ENCODE results near the gene VANGL1. TPM values are rescaled to one million over a fixed set of nuclear protein-coding genes. Genes with fewer than 3 reads are reported as not detected.
A peak's percentile ranks its signal among the peaks of the same experiment; 100 is the strongest.

VANGL1 gene
- total RNA-seq, 1 experiment from 2014 or later = 10.5 TPM

DNA sequence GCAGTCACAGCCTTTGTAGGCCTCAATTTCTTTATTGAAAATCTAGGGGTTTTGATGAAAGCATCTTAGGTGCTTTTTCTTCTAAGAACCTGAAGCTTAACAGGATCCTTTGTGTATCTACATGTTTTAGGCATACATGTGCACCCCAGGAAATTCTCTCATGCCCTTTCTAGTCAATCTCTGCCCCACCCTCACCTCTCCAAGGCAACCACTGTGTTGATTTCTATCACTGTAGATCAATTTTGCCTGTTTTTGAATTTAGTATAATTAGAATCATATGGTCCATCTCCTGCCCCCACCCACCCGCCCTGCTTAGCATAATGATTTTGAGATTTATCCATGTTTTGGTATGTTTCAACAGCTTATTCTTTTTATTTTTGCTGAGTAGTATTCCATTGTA is 19.4 kb downstream of the VANGL1 start:
- Mint-ChIP-seq H3K4me1 (ENCODE audit: insufficient read depth, unreplicated experiment) (peaks cover 9% of the 10 kb centered on the region), H3K9me3 (ENCODE audit: unreplicated experiment) (no peaks in the 10 kb centered on the region), H3K36me3 (ENCODE audit: insufficient read depth, unreplicated experiment) (peaks cover 30% of the 10 kb centered on the region), H3K27me3 (ENCODE audit: insufficient read depth, unreplicated experiment) (no peaks in the 10 kb centered on the region), H3K27ac (ENCODE audit: low read depth, unreplicated experiment) (peak overlapping the region; percentile 23), H3K4me3 (ENCODE audit: unreplicated experiment) (no peak overlapping the region)
- ChIA-PET POLR2A (interaction anchor here (1.2 to 2.6 kb wide), 2 partner anchors 16 to 18 kb away, joined by 4 to 7 read pairs; no protein-coding TSS in a partner anchor), CTCF (no interaction called here)
- no peak for TF ChIP-seq CTCF (IDR thresholded peaks at IDR 0.05; ENCODE audit: unreplicated experiment)
- no peak for DNase-seq (ENCODE audit: unreplicated experiment)
- no TSS peak for BruUV-seq (replicated peaks)
- intact Hi-C loops (cut with micrococcal nuclease) = no loop called here

DNA sequence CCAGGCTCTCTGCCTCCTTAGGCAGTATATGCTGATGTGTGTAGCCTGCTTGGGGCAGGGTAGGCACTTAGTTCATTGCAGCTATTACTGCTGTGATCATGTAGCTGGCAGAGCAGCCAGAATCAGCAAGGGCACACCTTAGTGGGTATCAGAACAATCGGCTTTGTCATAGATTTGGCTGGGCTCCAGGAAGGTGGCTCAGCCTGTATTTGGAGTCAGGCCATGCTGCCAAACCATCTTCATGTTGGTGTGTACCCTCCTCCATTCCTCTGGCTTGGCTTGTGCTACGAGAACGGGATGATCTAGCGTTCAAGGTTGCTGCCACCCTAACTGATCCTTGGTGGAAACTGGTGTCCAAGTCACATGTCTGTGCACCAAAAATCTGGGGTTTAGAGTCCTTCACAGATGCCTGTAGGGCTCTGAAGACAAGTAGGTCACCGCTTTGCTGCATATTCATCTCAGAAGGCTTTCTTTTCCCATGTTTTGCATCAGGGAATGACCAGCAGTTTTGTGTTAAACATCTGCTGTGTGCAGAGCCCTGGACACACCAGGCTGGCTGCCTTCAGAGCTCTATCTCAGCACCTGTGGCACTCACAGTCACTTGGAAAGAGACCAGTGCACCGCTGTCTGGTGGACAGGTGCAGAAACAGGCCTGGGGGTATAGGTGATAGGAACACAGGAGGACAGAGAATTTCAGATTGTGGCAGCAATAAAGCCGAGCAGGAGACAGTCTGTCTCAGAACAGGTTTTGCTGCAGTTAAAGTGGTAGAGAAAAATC is 23.7 kb downstream of the VANGL1 start:
- Mint-ChIP-seq H3K27ac (ENCODE audit: low read depth, unreplicated experiment) (no peak overlapping the region), H3K27me3 (ENCODE audit: insufficient read depth, unreplicated experiment) (no peaks in the 10 kb centered on the region), H3K9me3 (ENCODE audit: unreplicated experiment) (peaks cover 8% of the 10 kb centered on the region), H3K4me3 (ENCODE audit: unreplicated experiment) (no peak overlapping the region), H3K36me3 (ENCODE audit: insufficient read depth, unreplicated experiment) (peaks cover 31% of the 10 kb centered on the region), H3K4me1 (ENCODE audit: insufficient read depth, unreplicated experiment) (peaks cover 27% of the 10 kb centered on the region)
- BruUV-seq (replicated peaks) = no TSS peak
- TF ChIP-seq CTCF (IDR thresholded peaks at IDR 0.05; ENCODE audit: unreplicated experiment) = no peak
- intact Hi-C loops (cut with micrococcal nuclease) = no loop called here
- ChIA-PET CTCF (no interaction called here), POLR2A (no interaction called here)
- peak; percentile 53 for DNase-seq (ENCODE audit: unreplicated experiment)

DNA sequence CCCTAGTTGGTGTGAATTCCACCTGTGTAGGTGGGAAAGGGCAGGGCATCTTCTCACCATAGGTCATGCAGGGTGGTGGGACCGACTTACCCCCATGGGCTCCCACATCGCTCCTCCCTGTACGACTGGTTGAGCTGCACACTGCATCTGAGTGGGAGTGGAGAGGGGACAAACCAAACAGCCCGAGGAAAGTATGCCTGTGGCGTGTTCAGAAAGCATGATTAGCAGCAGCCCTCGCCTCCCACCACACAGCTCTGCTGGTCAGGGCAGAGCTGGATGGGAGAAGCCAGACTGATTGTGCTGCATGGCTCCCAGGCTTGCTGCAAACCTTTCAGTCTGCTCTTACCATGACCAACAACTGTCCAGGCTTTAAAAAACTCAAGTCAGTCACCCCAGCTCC is 24.4 kb downstream of the VANGL1 start:
- no TSS peak for BruUV-seq (replicated peaks)
- H3K4me3 Mint-ChIP-seq (ENCODE audit: unreplicated experiment) = no peak overlapping the region
- peaks cover 27% of the 10 kb centered on the region for H3K4me1 Mint-ChIP-seq (ENCODE audit: insufficient read depth, unreplicated experiment)
- H3K9me3 Mint-ChIP-seq (ENCODE audit: unreplicated experiment) = peaks cover 8% of the 10 kb centered on the region
- intact Hi-C loops (cut with micrococcal nuclease) = no loop called here
- ChIA-PET POLR2A (no interaction called here), CTCF (no interaction called here)
- no peak for DNase-seq (ENCODE audit: unreplicated experiment)
- no peak for TF ChIP-seq CTCF (IDR thresholded peaks at IDR 0.05; ENCODE audit: unreplicated experiment)
- H3K27ac Mint-ChIP-seq (ENCODE audit: low read depth, unreplicated experiment) = no peak overlapping the region
- no peaks in the 10 kb centered on the region for H3K27me3 Mint-ChIP-seq (ENCODE audit: insufficient read depth, unreplicated experiment)
- H3K36me3 Mint-ChIP-seq (ENCODE audit: insufficient read depth, unreplicated experiment) = peaks cover 26% of the 10 kb centered on the region

DNA sequence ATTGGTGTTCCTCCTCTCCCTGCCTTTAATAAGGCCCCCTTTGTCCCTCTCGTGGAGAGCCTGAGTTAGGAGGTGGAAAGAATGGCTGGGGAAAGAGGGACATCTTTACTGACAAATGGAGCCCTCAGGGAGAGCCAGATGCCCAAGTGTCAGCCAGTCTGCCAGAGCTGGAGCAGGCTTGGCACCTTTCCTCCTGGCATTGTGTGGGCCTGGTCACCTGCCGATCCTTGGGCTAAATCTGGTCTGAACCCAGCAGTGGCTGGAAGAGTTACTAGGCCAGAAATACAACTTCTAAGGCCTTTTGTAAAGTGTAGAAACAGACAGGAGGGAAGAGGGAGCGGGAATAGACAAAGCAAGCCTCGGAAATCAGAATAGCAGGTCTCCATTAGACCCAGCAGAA is 24.9 kb downstream of the VANGL1 start:
- ChIA-PET CTCF (no interaction called here), POLR2A (no interaction called here)
- TF ChIP-seq CTCF (IDR thresholded peaks at IDR 0.05; ENCODE audit: unreplicated experiment) = no peak
- no peak for DNase-seq (ENCODE audit: unreplicated experiment)
- H3K36me3 Mint-ChIP-seq (ENCODE audit: insufficient read depth, unreplicated experiment) = peaks cover 26% of the 10 kb centered on the region
- peaks cover 27% of the 10 kb centered on the region for H3K4me1 Mint-ChIP-seq (ENCODE audit: insufficient read depth, unreplicated experiment)
- no peak overlapping the region for H3K27ac Mint-ChIP-seq (ENCODE audit: low read depth, unreplicated experiment)
- no TSS peak for BruUV-seq (replicated peaks)
- peaks cover 8% of the 10 kb centered on the region for H3K9me3 Mint-ChIP-seq (ENCODE audit: unreplicated experiment)
- H3K27me3 Mint-ChIP-seq (ENCODE audit: insufficient read depth, unreplicated experiment) = no peaks in the 10 kb centered on the region
- no peak overlapping the region for H3K4me3 Mint-ChIP-seq (ENCODE audit: unreplicated experiment)
- intact Hi-C loops (cut with micrococcal nuclease) = no loop called here

Data from MCF 10A (cell line).